ENCODE data around the gene IL21.

GRCh38 chr4:122636697-122637096 lies 15.8 kb upstream of the IL21 start:
- no peak for TF ChIP-seq CTCF (conservative IDR thresholded peaks at IDR 0.05 in 1 of 2, IDR thresholded peaks at IDR 0.05 in 1 of 2; ENCODE audit: low read depth in 1 of 2, low read length in 2 of 2)
- no peak for TF ChIP-seq EZH2 (IDR thresholded peaks at IDR 0.05; ENCODE audit: low read length, missing control alignments)

All from fibroblast of lung (primary cell).